Karpas-422 (cell line): ENCODE results near the gene KLRF2. TPM values are rescaled to one million over a fixed set of nuclear protein-coding genes. Genes with fewer than 3 reads are reported as not detected.
A peak's percentile ranks its signal among the peaks of the same experiment; 100 is the strongest.

ENCODE experiments used
- DNase-seq: peaks from one replicate; pipeline ENCODE4 v3.0.0-alpha.2; 2015
- H2AFZ ChIP-seq: fragments of 200-600 bp; sonication (generic); 2 replicates; pipeline ENCODE4 v1.6.1; 2014; ENCODE audit warnings: antibody characterized with exemption, low read length, mixed read lengths
- H3K27ac ChIP-seq: fragments of 200-600 bp; sonication (generic); 2 replicates; pipeline ENCODE4 v1.5.1; 2014; ENCODE audit warnings: mild to moderate bottlenecking, low read length, moderate library complexity
- H3K27me3 ChIP-seq: fragments of 200-600 bp; sonication (generic); 2 replicates; pipeline ENCODE4 v1.6.1; 2014; ENCODE audit warnings: low read length, mixed read lengths
- H3K36me3 ChIP-seq: fragments of 200-600 bp; sonication (generic); 2 replicates; pipeline ENCODE4 v1.6.1; 2014; ENCODE audit warnings: low read length, mixed read lengths; ENCODE audit not compliant: insufficient read depth
- H3K4me1 ChIP-seq: fragments of 200-600 bp; sonication (generic); 2 replicates; pipeline ENCODE4 v1.6.1; 2014; ENCODE audit warnings: mild to moderate bottlenecking, low read length, mixed read lengths
- H3K4me2 ChIP-seq: fragments of 200-600 bp; sonication (generic); 2 replicates; pipeline ENCODE4 v1.6.1; 2014; ENCODE audit warnings: low read length, low read depth, mild to moderate bottlenecking; ENCODE audit not compliant: poor library complexity, severe bottlenecking
- H3K4me3 ChIP-seq: fragments of 200-600 bp; sonication (generic); 2 replicates; pipeline ENCODE4 v1.5.1; 2014; ENCODE audit warnings: mild to moderate bottlenecking, antibody characterized with exemption, low read length, mixed read lengths
- H3K79me2 ChIP-seq: fragments of 200-600 bp; sonication (generic); 2 replicates; pipeline ENCODE4 v1.6.1; 2014; ENCODE audit warnings: mild to moderate bottlenecking, low read length, mixed read lengths
- H3K9ac ChIP-seq: fragments of 200-600 bp; sonication (generic); 2 replicates; pipeline ENCODE4 v1.6.0; 2014; ENCODE audit warnings: low read length
- H3K9me2 ChIP-seq: fragments of 200-600 bp; sonication (generic), shearing (Covaris generic); replicated peaks from 2 replicates; pipeline ENCODE4 v1.6.0; 2014; ENCODE audit warnings: mild to moderate bottlenecking, low read length, moderate library complexity; ENCODE audit not compliant: insufficient read depth
- H3K9me3 ChIP-seq: fragments of 300-700, 200-600 bp; sonication (generic); 2 replicates; pipeline ENCODE4 v1.6.1; 2014; ENCODE audit warnings: low read length, mixed read lengths
- H4K20me1 ChIP-seq: fragments of 200-600 bp; sonication (generic); 2 replicates; pipeline ENCODE4 v1.6.1; 2014; ENCODE audit warnings: mild to moderate bottlenecking, antibody characterized with exemption, low read length, low read depth; ENCODE audit not compliant: insufficient read depth
- total RNA-seq: library from RNA; depleted of rRNA; stranded (reverse); fragments of >200 nt; shearing (Covaris generic); gene quantifications from 2 replicates; pipeline ENCODE4 v1.2.3, GENCODE V29; 2014; ENCODE audit warnings: low replicate concordance

The KLRF2 gene
- total RNA-seq, 1 experiment from 2014 or later = not detected

DNA sequence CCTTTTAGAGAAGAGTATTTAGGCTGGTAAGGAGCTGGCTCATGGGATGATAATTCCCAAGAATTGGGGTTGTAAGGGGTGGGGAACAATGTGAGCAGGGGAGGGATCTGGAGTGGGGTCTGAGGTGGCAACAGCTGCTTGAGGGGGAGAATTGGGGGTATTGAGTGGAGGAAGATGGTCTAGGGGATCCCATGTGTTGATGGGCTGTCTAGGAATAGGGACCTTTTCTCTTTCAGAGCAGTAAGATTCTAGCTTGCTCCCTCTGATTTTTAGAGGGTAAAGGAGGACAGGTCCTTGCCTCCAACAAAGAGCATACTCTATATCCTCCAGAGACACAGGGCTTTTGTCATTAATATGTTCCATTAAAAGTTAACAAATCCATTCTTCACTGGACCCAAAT lies 28.4 kb downstream of the KLRF2 start:
- no peak overlapping the region for H3K9ac ChIP-seq

DNA sequence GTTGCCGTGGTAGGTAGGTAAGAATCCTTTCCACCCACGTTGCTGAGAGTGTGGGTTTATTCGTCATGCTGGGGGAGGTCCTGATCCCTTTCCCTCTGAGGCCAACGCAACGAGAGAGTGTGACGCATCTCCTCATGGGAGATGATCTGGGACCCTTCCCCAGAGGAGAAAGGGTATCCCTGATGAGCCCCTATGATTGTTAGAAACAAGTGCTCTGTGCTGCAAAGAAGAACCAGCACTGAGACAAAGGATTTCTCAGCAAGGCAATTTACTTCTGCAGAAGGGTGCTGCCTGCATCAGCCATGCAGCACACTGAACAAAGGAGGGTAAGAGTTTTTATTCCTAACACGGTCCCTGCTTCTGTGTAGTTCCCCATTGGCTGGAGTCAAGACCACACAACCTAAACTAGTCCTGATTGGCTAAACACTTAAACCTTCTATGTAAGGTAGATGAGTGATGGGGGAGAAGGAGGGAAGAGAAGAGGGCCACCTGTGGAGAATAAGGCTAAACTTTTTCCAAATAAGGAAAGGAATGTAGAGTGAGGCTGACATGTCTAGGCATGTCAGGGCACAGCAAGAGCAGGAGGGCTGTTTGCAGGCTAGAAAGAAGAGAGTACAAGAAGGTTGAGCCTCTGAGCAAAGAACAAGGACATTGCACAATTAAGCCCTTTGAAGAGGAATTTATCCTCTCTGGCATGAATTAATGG lies 29.6 kb downstream of the KLRF2 start:
- Histone ChIP-seq H4K20me1 (no peaks in the 10 kb centered on the region), H2AFZ (no peak overlapping the region), H3K4me1 (no peaks in the 10 kb centered on the region), H3K9me2 (no peaks in the 10 kb centered on the region), H3K9ac (no peak overlapping the region), H3K9me3 (peaks cover 18% of the 10 kb centered on the region), H3K4me3 (no peak overlapping the region), H3K36me3 (no peaks in the 10 kb centered on the region; the same call in 1 of the 2 replicates), H3K4me2 (no peak overlapping the region), H3K27ac (no peak overlapping the region), H3K27me3 (no peaks in the 10 kb centered on the region), H3K79me2 (no peaks in the 10 kb centered on the region)
- DNase-seq = no peak

More for the DNA sequence above, 28.4 kb downstream of the KLRF2 start:
- Histone ChIP-seq H3K4me2 (no peak overlapping the region), H3K9me3 (peaks cover 18% of the 10 kb centered on the region), H3K36me3 (no peaks in the 10 kb centered on the region; the same call in 1 of the 2 replicates), H3K9me2 (no peaks in the 10 kb centered on the region), H3K79me2 (no peaks in the 10 kb centered on the region), H2AFZ (no peak overlapping the region), H4K20me1 (no peaks in the 10 kb centered on the region), H3K4me3 (no peak overlapping the region), H3K4me1 (no peaks in the 10 kb centered on the region), H3K27ac (no peak overlapping the region), H3K27me3 (no peaks in the 10 kb centered on the region)
- DNase-seq = no peak

DNA sequence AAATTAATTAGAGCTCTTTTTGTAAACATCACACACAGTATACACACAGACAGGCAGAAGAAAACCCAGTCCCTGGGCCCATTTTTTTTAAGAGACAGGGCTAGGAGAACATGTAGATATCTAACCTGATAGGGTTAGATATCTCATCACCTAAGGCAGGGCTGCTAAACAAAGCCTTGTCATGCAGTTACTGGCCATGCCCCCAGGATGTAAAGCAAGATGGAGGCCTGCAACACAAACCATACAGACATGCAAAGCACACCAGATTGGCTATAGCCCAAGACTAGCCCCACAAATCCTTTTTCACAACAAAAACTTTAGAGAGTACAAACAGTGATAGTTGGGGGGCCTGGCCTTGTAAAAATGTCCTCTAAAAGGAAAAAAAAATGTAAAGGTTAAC lies 30.4 kb downstream of the KLRF2 start:
- no peaks in the 10 kb centered on the region; the same call in 1 of the 2 replicates for H3K36me3 ChIP-seq
- no peak overlapping the region for H3K27ac ChIP-seq
- no peaks in the 10 kb centered on the region for H4K20me1 ChIP-seq
- H3K4me3 ChIP-seq = no peak overlapping the region
- H3K79me2 ChIP-seq = no peaks in the 10 kb centered on the region
- no peak overlapping the region for H2AFZ ChIP-seq
- DNase-seq = no peak
- H3K9me3 ChIP-seq = peaks cover 18% of the 10 kb centered on the region
- no peaks in the 10 kb centered on the region for H3K4me1 ChIP-seq
- H3K27me3 ChIP-seq = no peaks in the 10 kb centered on the region
- no peaks in the 10 kb centered on the region for H3K9me2 ChIP-seq
- H3K9ac ChIP-seq = no peak overlapping the region
- H3K4me2 ChIP-seq = no peak overlapping the region

DNA sequence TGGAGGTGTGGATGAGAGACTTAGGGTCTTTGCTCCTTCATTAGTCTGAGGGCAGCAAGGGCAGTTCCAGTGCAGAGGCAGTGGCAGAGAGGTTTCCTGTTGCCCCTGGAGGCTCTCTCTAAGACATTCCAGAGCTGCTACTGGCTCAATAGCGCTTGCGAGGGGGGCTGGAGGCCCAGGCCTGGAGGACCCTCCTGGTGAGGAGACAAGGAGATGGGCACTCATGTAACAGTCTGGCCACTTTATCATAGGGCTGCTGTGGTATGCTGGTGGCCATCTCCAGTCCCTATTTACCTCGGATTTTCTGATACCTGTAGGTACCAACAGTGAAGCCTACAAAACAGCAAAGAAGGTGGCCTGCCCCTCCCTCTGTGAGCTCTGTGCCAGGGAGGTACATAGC lies 38.2 kb downstream of the KLRF2 start:
- Histone ChIP-seq H3K4me3 (no peak overlapping the region), H3K9me3 (no peaks in the 10 kb centered on the region), H3K9ac (no peak overlapping the region), H2AFZ (no peak overlapping the region), H3K4me1 (no peaks in the 10 kb centered on the region), H3K4me2 (no peak overlapping the region), H3K9me2 (no peaks in the 10 kb centered on the region), H3K27ac (no peak overlapping the region), H4K20me1 (no peaks in the 10 kb centered on the region), H3K36me3 (no peaks in the 10 kb centered on the region), H3K27me3 (no peaks in the 10 kb centered on the region), H3K79me2 (no peaks in the 10 kb centered on the region)
- no peak for DNase-seq

DNA sequence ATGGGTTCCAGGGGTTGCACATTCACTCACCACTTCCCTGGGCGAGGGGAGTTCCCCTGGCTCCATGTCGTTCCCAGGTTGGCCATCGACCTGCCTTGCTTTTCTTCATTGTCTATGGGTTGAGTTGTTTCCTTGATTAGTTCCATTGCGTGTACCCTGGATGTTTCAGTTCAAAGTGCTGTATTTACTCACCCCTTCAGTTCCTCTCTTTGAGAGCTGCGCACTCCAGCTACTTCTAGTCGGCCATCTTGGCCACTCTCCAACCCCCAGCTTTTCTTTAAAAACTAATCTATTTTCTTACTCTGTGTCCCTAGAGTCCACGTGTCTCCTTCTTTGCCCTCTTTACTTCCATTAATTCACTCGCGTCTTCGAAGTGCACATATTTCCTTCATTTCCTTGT lies 39.2 kb downstream of the KLRF2 start:
- Histone ChIP-seq H3K27me3 (no peaks in the 10 kb centered on the region), H3K9me2 (no peaks in the 10 kb centered on the region), H3K36me3 (no peaks in the 10 kb centered on the region), H3K4me1 (no peaks in the 10 kb centered on the region), H4K20me1 (no peaks in the 10 kb centered on the region), H2AFZ (no peak overlapping the region), H3K4me2 (no peak overlapping the region), H3K9ac (no peak overlapping the region), H3K27ac (no peak overlapping the region), H3K4me3 (no peak overlapping the region), H3K9me3 (no peaks in the 10 kb centered on the region), H3K79me2 (no peaks in the 10 kb centered on the region)
- no peak for DNase-seq

DNA sequence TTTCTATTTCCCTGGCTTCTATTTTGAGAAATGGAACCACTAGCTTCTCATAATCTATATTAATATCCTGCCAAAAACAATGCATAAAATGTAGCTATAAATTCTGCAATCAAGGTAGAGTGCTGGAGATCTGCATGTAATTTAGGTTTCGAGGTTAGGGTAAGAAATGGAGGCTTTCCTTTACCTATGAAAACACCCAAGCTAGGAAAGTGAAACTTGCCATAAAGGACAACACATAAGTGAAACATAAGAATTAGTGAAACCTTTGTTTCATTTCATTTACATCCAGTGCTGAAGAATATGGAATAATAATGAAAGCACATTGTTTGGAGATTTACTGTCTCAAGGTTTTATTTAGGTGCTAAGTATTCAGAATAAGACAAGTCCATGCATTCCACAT lies 41.1 kb downstream of the KLRF2 start:
- Histone ChIP-seq H3K79me2 (no peaks in the 10 kb centered on the region), H3K9me2 (no peaks in the 10 kb centered on the region), H4K20me1 (no peaks in the 10 kb centered on the region), H3K9me3 (no peaks in the 10 kb centered on the region), H3K27me3 (no peaks in the 10 kb centered on the region), H3K4me1 (no peaks in the 10 kb centered on the region), H3K36me3 (no peaks in the 10 kb centered on the region), H3K4me2 (no peak overlapping the region), H3K9ac (no peak overlapping the region), H3K27ac (no peak overlapping the region), H2AFZ (no peak overlapping the region), H3K4me3 (no peak overlapping the region)
- DNase-seq = no peak

DNA sequence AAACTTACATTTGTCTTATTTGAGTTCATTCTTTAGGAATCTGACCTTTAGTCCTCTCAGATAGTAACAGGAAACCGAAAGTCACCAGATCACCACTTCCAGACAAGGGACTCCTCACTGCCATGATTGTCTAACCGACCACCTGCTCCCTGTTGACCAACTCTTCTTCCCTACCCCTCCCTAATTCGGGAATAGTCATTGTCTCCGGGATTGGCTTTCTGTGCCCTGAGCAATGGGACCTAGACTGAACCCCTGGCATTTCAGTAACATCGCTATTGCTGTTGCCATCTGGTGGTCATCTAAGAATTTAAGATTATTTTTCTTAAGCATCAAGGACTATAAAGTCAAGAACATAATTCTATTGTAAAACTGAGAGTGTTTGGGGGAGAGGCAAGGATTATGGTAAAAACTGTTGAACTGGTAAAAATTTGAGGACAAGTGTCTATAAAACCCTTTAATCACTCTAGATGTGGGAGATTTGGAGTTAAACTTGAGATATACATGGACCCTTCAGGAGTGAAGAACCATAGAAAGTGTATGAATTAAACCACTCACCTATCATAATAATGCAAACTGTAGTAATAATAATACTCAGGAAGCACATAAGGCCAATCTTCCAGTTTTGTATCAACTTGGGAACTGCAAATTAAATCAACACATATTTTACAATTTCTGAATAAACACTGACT lies 44.6 kb downstream of the KLRF2 start:
- no peak overlapping the region for H3K27ac ChIP-seq
- no peaks in the 10 kb centered on the region for H3K27me3 ChIP-seq
- H3K79me2 ChIP-seq = no peaks in the 10 kb centered on the region
- no peaks in the 10 kb centered on the region for H3K4me1 ChIP-seq
- no peak overlapping the region for H2AFZ ChIP-seq
- H3K4me2 ChIP-seq = no peak overlapping the region
- no peaks in the 10 kb centered on the region for H3K9me3 ChIP-seq
- DNase-seq = peak; percentile 66
- H3K9me2 ChIP-seq = no peaks in the 10 kb centered on the region
- no peak overlapping the region for H3K9ac ChIP-seq
- no peaks in the 10 kb centered on the region for H3K36me3 ChIP-seq
- H3K4me3 ChIP-seq = no peak overlapping the region
- H4K20me1 ChIP-seq = no peaks in the 10 kb centered on the region

DNA sequence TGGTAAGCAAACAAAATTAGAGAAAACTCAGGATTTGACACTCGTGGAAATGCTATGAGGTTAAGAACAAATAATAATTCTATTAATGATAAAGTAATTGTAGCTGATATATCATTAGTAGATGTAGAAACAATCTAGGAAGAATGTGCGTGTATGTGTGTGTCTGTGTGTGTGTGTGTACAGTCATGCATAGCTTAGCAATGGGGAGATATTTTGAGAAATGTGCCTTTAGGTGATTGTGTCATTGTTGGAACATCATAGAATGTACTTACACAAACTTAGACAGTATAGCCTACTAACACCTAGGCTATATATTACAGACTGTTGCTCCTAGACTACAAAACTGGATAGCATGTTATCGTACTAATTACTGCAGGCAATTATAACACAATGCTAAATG lies 45.6 kb downstream of the KLRF2 start:
- no peaks in the 10 kb centered on the region for H3K4me1 ChIP-seq
- no peaks in the 10 kb centered on the region for H3K79me2 ChIP-seq
- H3K27me3 ChIP-seq = no peaks in the 10 kb centered on the region
- no peaks in the 10 kb centered on the region for H4K20me1 ChIP-seq
- H3K36me3 ChIP-seq = no peaks in the 10 kb centered on the region
- no peaks in the 10 kb centered on the region for H3K9me3 ChIP-seq
- H3K4me3 ChIP-seq = no peak overlapping the region
- H2AFZ ChIP-seq = no peak overlapping the region
- H3K9ac ChIP-seq = no peak overlapping the region
- no peak overlapping the region for H3K4me2 ChIP-seq
- no peaks in the 10 kb centered on the region for H3K9me2 ChIP-seq
- no peak overlapping the region for H3K27ac ChIP-seq
- no peak for DNase-seq
